DOHH2 (cell line): ENCODE data around the gene POR.

Experiments
- CTCF ChIP-seq: fragments of 200-600 bp; sonication (generic); IDR thresholded peaks from one replicate; pipeline ENCODE4 v1.5.1; 2014; ENCODE audit warnings: antibody characterized with exemption, mild to moderate bottlenecking, low read depth, low read length; ENCODE audit not compliant: poor library complexity, severe bottlenecking
- EZH2phosphoT487 ChIP-seq: fragments of 200-600 bp; sonication (generic); IDR thresholded peaks from 2 replicates; pipeline ENCODE4 v1.6.1; 2017; ENCODE audit warnings: borderline replicate concordance, mild to moderate bottlenecking, antibody characterized with exemption, low read length, moderate library complexity, mixed read lengths

GRCh38 chr7:75884476-75884875 is 30.5 kb upstream of the POR start:
- no peak for TF ChIP-seq CTCF
- TF ChIP-seq EZH2phosphoT487 = no peak
